IPS-18a (cell line): ENCODE data around the gene NOS1.

Experiments
- H3K27ac ChIP-seq: one replicate; pipeline ENCODE4 v1.5.1; 2013; ENCODE audit warnings: low read length
- H3K27me3 ChIP-seq: one replicate; pipeline ENCODE4 v1.6.1; 2013; ENCODE audit warnings: mild to moderate bottlenecking, low read length; ENCODE audit not compliant: control insufficient read depth, insufficient read depth
- H3K36me3 ChIP-seq: one replicate; pipeline ENCODE4 v1.6.1; 2013; ENCODE audit warnings: low read depth, low read length; ENCODE audit not compliant: control insufficient read depth
- H3K4me1 ChIP-seq: one replicate; pipeline ENCODE4 v1.6.1; 2013; ENCODE audit warnings: low read depth, low read length; ENCODE audit not compliant: control insufficient read depth
- H3K4me3 ChIP-seq: one replicate; pipeline ENCODE4 v1.5.1; 2013; ENCODE audit warnings: low read length
- H3K9ac ChIP-seq: one replicate; pipeline ENCODE4 v1.6.1; 2013; ENCODE audit warnings: mild to moderate bottlenecking, low read length, moderate library complexity
- H3K9me3 ChIP-seq: one replicate; pipeline ENCODE4 v1.6.1; 2013; ENCODE audit warnings: low read depth, low read length; ENCODE audit not compliant: control insufficient read depth

NOS1 gene

DNA sequence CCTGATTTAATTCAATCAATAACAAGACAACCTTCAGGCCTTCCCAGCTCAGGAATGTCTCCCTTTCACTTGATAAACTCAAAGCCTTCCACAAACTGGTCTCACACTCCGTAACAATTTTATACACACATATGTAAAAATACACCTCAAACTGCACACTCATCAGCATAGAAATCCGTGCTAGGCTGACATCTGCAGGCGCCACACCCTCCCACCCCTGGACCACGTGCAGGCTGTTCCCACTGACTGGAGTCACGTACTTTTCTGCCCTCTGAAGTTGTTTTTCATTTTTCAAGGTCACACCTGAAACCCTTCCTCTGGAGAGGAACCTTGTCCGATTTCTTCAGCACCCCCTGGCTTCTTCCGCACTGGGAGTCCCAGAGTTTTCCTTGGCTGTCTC, 198.8 kb downstream of the NOS1 start:
- peaks cover 97% of the 10 kb centered on the region for H3K36me3 ChIP-seq
- no peaks in the 10 kb centered on the region for H3K27me3 ChIP-seq
- H3K9me3 ChIP-seq, result no peaks in the 10 kb centered on the region
- no peaks in the 10 kb centered on the region for H3K4me1 ChIP-seq
- no peak overlapping the region for H3K27ac ChIP-seq
- no peak overlapping the region for H3K4me3 ChIP-seq
- no peak overlapping the region for H3K9ac ChIP-seq

DNA sequence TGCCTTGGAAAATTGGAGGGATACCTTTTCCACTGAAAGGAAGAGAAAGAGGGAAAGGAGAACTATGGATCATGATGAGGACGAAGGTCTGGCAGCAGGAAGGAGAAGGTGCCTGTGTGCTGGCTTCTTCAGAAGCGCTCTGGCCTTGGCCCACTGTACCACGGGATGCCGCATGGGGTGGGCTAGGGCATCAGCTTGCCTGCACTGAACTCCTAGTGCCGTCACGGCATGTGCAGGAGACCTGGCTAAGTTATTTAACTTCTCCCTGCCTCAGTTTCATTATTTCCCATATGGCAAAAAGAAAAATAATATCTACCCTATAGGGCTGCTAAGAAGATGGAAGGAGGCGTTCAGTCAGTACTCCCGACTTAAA, 199.3 kb downstream of the NOS1 start:
- no peaks in the 10 kb centered on the region for H3K4me1 ChIP-seq
- peaks cover 97% of the 10 kb centered on the region for H3K36me3 ChIP-seq
- no peak overlapping the region for H3K27ac ChIP-seq
- no peaks in the 10 kb centered on the region for H3K27me3 ChIP-seq
- no peak overlapping the region for H3K4me3 ChIP-seq
- H3K9me3 ChIP-seq, result no peaks in the 10 kb centered on the region
- no peak overlapping the region for H3K9ac ChIP-seq

DNA sequence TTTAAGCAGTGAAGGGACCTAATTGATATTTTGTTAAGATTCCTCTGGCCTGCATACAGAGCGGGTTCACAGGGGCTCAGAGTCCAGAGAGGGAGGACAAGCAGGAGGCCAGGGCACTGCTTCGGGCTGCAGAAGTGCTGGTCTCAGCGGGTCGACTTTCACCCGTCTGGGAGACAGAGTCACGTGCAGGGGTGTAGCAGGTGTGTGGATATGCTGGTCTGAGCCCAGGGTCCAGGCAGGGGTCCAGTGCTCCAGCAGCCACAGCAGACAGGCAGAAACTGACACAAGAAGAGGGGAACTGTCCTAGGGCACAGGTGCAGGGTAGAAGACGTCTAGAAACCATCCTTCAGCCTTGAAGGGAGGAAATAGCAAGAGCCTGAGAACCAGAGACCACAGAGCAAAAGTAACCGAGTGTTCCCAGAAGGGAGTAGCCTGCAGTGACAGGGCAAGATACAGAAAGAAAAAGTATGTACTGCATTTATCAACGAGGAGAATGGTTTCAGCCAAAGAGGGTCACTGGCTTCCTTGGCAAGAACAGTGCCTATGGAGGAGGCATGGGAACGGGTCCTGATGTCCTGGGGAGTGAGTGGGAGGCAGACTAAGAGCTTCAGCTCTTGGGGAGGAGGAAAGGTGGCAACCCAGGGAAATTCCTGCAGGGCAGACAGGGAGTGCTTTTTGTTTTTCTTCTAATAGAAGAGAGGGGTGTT, 199.8 kb downstream of the NOS1 start:
- Histone ChIP-seq H3K4me1 (no peaks in the 10 kb centered on the region), H3K27ac (no peak overlapping the region), H3K9me3 (no peaks in the 10 kb centered on the region), H3K4me3 (no peak overlapping the region), H3K9ac (no peak overlapping the region), H3K36me3 (peaks cover 95% of the 10 kb centered on the region), H3K27me3 (no peaks in the 10 kb centered on the region)

DNA sequence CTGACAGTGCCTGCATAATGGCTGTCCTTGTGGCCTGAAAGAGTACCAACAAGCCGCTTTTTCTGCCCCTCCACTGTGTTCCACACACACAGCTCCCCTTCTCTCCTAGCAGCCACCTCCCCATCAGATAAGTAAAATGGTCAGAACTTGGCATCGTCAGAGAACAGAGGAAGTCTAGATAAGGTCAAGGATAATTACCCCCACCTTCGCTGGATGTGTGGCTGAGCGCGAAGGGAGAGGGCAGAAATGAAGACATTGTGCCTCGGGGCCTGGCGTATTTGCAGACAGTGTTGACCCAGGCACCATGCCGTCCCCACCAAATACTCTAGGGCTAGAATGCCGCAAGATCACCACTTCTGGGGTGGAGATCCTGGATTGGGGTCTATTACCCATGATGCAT, 201.8 kb downstream of the NOS1 start:
- Histone ChIP-seq H3K4me3 (no peak overlapping the region), H3K9me3 (no peaks in the 10 kb centered on the region), H3K9ac (no peak overlapping the region), H3K27ac (no peak overlapping the region), H3K27me3 (no peaks in the 10 kb centered on the region), H3K4me1 (no peaks in the 10 kb centered on the region), H3K36me3 (peaks cover 86% of the 10 kb centered on the region)

DNA sequence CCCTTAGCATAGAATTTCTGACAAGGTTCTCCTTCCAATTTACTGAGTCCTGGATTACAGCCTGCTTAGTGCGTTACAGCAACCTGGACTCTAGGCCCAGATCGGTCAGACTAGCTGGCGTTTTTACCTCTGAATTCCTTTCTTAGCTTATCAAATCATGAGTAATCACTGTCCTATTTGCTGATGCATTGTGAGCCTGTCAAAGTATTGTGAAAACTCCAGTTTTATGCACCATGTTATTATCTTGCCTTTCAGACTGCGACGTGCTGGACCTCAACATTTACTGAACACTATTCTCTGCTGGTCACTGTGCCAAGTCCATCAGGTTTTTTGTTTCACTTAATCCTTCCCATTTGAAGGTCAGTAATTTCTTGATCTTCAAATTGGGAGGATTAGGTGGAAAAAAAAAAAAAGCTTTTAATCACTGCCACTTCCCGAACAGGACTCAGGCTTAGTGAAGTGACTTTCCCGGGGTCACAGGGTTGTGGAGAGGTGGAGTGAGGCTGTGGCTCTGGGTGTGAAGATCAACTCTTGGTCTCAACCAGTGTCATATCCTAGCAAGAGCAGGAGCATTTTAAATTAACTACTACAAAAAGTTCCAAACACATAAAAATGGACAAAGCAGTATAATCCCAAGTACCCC, 202.4 kb downstream of the NOS1 start:
- no peaks in the 10 kb centered on the region for H3K4me1 ChIP-seq
- H3K27me3 ChIP-seq, result no peaks in the 10 kb centered on the region
- peaks cover 86% of the 10 kb centered on the region for H3K36me3 ChIP-seq
- no peak overlapping the region for H3K27ac ChIP-seq
- no peaks in the 10 kb centered on the region for H3K9me3 ChIP-seq
- no peak overlapping the region for H3K4me3 ChIP-seq
- H3K9ac ChIP-seq, result no peak overlapping the region
